GM12892 (cell line): ENCODE measurements around the gene NCOR2.

Experiments
- DNase-seq: peaks from one replicate; pipeline ENCODE4 v3.0.0; 2011; ENCODE audit not compliant: insufficient read length
- FAIRE-seq: peaks from 2 replicates; lab custom pipeline; 2011; peaks lifted over from hg19 to GRCh38; lab: Jason Lieb, UNC
- POLR2A ChIP-seq: IDR thresholded peaks from 2 replicates; pipeline ENCODE4 v1.6.1; 2011; ENCODE audit warnings: low read depth, low read length, control low read depth
- POLR2AphosphoS5 ChIP-seq: IDR thresholded peaks from 2 replicates; pipeline ENCODE4 v1.6.1; 2011; ENCODE audit warnings: low read depth, low read length, control low read depth
- TAF1 ChIP-seq: IDR thresholded peaks from 2 replicates; pipeline ENCODE4 v1.6.1; 2011; ENCODE audit warnings: low read depth, mild to moderate bottlenecking, control low read depth, low read length, borderline replicate concordance

NCOR2 gene

DNA sequence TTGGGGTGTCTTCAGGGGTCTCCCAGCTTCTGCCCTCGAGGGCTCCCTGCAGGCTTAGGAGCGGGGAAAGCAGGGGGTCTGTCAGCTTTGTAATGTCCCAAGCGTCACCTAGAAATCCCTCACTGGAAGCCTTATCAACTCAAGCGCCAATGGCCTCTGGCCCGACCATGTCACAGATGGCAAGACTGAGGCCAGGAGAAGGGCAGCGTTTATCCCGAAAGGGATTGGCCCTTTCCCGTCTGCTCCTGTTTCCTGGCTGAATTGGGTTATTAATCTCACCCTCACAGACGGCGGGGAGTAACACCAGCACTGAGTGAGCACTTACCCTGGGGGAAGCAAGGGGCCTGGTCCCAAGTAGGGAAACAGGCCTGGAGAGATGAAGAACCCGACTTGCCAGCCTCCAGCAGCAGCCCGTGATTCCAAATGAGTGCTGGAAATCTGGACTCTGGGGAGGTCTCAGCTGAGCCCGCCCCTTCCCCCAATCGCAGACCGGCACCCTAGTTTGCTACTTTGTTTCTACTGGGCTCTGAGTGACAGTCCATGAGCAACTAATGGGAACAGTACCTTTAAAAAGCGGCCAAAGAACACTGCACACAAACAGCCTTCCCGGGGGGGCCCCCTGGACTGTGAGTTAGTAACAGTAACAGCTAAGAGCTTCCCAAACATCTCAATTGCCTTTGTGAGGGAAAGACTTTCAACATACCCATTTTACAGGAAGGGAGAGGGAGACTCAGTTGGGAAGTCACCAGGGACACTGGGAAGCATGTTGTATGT, 2.1 kb upstream of the NCOR2 start:
- no peak for FAIRE-seq
- DNase-seq = no peak
- no peak for TF ChIP-seq POLR2AphosphoS5
- no peak for TF ChIP-seq TAF1
- no peak for TF ChIP-seq POLR2A

DNA sequence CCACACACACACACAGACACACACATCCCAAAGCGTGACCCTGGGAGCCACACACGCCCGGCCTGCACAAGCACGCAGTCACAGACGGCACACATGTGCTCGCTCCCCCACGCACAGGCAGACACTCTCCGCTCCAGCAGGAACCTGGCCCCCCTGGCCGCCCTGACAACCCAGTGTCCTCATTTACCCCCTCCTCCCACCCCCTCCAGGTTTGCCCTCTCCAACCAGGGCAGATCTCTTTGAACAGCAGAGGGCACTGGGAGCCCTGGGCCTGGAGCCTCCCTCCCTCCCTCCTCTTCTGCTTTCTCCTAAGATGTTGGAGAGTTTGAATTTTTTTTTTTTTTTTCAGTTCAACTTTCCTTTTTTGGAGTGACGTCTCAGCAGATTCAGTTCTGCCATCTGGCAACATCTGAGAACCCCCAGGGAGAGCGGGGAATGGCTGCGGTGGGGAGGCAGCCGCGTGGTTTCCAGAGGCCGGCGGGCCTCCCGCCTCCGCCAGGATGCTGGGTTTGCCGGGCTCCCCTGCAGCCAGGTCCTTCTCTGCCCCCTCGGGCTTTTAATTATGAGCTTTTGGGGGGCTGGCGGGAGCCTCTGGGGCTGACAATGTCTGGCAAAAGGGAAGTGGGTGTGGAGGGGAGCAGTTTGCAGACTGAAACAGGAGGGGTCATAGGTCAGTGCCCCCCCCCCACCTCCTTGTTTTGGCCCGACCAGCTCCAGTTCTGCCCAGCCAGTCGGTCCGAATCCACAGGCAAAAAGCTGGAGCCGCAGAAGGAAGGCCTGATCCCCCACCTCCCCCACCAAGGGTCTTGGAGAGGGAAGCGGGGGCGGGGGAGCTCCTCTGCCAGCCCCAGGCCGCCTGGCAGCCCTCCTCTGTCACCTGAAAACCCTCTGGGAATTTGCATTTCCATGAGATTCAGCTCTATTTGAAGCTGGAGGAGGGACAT, 1.3 kb upstream of the NCOR2 start:
- FAIRE-seq = peak; percentile 92
- peak; percentile 79 for DNase-seq
- no peak for TF ChIP-seq POLR2AphosphoS5
- TF ChIP-seq TAF1 = no peak
- no peak for TF ChIP-seq POLR2A

DNA sequence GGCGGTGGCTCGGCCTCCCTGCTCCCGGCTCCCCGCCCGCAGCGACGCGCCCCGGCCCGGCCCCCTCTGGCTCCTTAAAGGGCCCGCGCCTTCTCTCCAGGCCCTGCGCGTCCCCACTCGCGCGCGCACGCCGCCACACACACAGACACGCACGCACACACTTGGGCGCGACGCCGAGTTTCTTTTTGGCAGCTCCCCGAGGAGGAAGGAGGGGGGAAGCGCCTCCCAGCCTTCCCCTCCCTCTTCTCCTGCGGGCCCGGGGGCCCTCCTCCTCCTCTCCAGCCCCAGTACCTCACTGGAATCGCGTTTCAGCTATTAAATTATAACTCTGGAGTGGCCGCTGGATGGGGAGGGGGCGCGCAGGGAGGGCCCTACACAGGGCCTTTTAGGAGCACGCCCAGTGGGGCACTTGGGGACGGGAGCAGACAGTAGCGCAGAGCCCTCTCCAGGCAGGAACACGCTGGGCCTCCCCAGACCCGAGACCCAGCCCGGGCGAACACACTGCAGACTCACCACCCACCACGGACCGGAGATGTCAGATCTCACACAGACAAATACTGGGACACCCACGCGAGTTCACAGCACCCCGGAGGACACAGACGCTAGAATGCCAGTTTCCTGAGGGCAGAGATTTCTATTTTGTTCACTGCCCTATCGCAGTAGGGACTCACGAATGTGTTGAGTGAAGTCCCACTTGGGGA, 411 bp upstream of the NCOR2 start:
- DNase-seq (peak; percentile 92), FAIRE-seq (no peak)
- no peak for TF ChIP-seq TAF1
- TF ChIP-seq POLR2A = no peak
- no peak for TF ChIP-seq POLR2AphosphoS5

DNA sequence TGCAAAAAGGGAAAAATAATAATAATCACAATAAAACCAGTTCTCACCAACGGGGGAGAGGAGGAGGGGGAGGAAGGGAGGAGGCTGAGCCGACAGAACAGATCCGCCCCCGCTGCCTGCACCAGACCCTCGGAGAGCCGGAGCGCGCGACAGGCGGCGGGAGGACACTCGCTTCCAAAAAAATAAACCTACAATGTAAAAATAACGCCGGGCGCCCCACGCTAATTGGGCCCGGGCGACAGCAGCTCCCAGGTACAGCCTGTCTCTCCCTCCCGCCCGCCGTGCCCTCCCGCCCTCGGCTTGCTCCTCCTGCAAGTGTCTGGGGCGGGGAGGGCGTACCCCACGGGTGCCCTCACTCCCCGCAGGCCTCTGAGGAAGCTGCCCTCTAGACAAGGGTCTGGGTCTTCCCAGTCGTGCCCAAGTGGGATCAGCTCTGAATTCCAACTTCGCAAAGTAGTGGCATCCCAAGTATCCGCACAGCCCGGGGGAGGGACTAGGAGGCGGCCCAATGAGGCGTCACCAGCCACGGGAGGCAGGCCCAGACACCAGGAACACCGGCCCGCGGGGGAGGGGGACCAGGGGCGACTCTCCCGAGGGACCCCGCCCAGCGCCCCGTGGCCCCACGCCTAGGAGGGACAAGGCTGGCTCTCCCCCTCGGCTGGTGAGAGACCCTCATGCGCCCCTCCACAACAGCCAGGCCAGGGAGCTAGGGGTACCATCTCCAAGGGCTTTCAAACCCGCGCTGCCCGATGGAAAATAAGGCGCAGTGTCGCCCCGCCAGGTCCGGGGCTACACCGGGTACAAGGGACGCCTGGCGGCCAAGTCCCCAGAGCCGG, 1.0 kb downstream of the NCOR2 start:
- peak; percentile 93 for FAIRE-seq
- DNase-seq = peak; percentile 73
- TF ChIP-seq POLR2AphosphoS5 (0 out of 2 replicates have a peak, but pooled peaks have one; percentile 28), POLR2A (no peak; the same call in 1 of the 2 replicates)

DNA sequence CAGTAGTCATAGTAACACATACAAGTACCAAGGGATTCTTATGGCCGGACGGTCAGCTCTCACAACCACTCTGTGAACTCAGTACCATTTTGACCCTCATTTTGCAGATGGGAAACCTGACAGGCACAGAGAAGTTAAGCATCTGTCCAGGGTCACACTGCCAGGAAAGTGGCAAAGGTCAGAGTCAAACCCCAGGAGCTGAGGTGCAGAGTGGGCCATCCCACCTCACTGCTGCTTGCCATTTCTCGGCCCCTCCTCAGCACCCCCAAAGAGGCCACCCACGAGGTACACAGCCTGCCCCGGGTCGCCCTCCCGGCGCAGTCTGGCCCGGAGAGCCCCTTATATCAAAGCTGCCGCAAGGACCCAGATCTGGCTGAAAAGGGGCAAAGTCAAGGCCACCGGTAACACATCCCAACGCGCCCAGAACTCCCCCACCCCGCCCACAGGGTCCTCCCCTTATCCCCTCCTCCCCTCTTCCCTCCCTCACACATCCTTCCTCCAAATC, 1.7 kb downstream of the NCOR2 start:
- DNase-seq (no peak), FAIRE-seq (no peak)
- TF ChIP-seq POLR2AphosphoS5 (no peak), POLR2A (no peak), TAF1 (no peak)

GRCh38 chr12:124564971-124565491, 2.4 kb downstream of the NCOR2 start:
- FAIRE-seq (peak; percentile 61), DNase-seq (no peak)
- TF ChIP-seq POLR2A (no peak), TAF1 (no peak), POLR2AphosphoS5 (no peak)

GRCh38 chr12:124564232-124564958, 3.0 kb downstream of the NCOR2 start:
- TF ChIP-seq POLR2AphosphoS5 (no peak), TAF1 (no peak), POLR2A (no peak)
- FAIRE-seq (no peak), DNase-seq (no peak)

DNA sequence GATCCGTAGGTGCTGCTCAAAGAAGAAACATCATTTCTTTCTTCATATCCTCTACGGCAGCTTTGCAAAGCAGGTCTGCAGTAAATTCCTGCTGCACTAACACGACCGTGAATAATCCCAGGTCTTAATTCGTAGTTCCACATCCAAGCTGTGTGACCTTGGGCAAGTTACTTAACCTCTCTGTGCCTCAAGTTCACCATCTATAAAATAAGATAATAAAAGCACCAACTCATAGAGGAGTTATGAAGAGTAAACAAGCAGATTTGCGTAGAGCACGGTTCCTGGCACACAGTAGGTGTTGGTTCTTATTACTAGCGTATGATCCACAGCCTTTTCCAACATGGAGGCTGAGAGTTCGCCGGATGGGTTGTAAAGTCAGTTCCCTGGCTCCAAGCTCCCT, 3.6 kb downstream of the NCOR2 start:
- DNase-seq (no peak), FAIRE-seq (no peak)
- TF ChIP-seq TAF1 (no peak), POLR2A (no peak), POLR2AphosphoS5 (no peak)

DNA sequence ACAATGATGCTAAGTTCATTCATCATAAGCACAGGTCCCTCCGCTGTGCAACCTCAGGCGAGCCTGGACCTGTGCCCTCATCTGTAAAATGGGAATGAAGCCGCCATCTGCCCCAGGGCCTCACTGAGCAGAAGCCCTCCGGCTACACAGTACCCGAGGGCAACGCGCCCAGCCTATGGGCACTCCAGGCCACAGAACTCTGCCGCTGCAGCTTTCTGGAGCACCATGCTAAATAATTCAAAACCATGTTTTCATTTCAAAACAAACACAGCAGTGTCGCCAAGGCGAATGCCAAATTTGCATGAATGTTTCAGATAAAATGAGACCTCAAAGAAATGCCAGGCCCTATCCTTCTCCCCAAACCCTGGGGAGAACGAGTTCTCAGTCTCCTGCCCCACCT, 4.0 kb downstream of the NCOR2 start:
- TF ChIP-seq POLR2AphosphoS5 (no peak), TAF1 (no peak), POLR2A (no peak)
- FAIRE-seq = no peak
- DNase-seq = no peak

- peak; percentile 9 for FAIRE-seq
- no peak for DNase-seq
- TF ChIP-seq POLR2A (no peak), TAF1 (no peak), POLR2AphosphoS5 (no peak)
These were observed 4.6 kb downstream of the NCOR2 start for GRCh38 chr12:124562796-124563181.
